HG03135 (cell line): ENCODE measurements around the gene DNASE2.
"Not testable (repeated sequence)": the region's sequence is repeated elsewhere in the genome, so short reads cannot be mapped to it uniquely, and the experiment has no call there.

Experiments
- ATAC-seq: cut with Tn5 transposase; IDR thresholded peaks from one replicate; pipeline ENCODE4 v1.9.1; 2021; ENCODE audit warnings: mild to moderate bottlenecking, moderate library complexity; ENCODE audit not compliant: unreplicated experiment

Gene DNASE2

GRCh38 chr19:12881172-12881808 lies at the start of gene DNASE2:
Gene DNASE2 (minus strand): TSS chr19:12881449. CDS start chr19:12881375, 74 bp downstream.
- peak; percentile 78 for ATAC-seq

- no peak for ATAC-seq
Measured at GRCh38 chr19:12930002-12930645, 48.9 kb upstream of the DNASE2 start.

GRCh38 chr19:12924621-12925310 lies 43.5 kb upstream of the DNASE2 start:
- ATAC-seq: no peak

GRCh38 chr19:12922959-12923358 lies 41.7 kb upstream of the DNASE2 start:
- ATAC-seq: no peak

- ATAC-seq: no peak
Measured at GRCh38 chr19:12921047-12921446, 39.8 kb upstream of the DNASE2 start.

GRCh38 chr19:12918253-12918652 lies 37.0 kb upstream of the DNASE2 start:
- no peak for ATAC-seq

- ATAC-seq: not testable (repeated sequence)
Measured at GRCh38 chr19:12915860-12916259, 34.6 kb upstream of the DNASE2 start.

- no peak for ATAC-seq
Measured at GRCh38 chr19:12913851-12914690, 32.8 kb upstream of the DNASE2 start.

- ATAC-seq: no peak
Measured at GRCh38 chr19:12913011-12913561, 31.8 kb upstream of the DNASE2 start.

- no peak for ATAC-seq
Measured at GRCh38 chr19:12912571-12912970, 31.3 kb upstream of the DNASE2 start.

- no peak for ATAC-seq
Measured at GRCh38 chr19:12907166-12907565, 25.9 kb upstream of the DNASE2 start.

- ATAC-seq: peak; percentile 80
Measured at GRCh38 chr19:12899891-12900518, 18.8 kb upstream of the DNASE2 start.

GRCh38 chr19:12896460-12896859 lies 15.2 kb upstream of the DNASE2 start:
- no peak for ATAC-seq

- ATAC-seq: no peak
Measured at GRCh38 chr19:12893582-12893981, 12.3 kb upstream of the DNASE2 start.

- ATAC-seq: no peak
Measured at GRCh38 chr19:12891553-12892021, 10.3 kb upstream of the DNASE2 start.

GRCh38 chr19:12890787-12891552 lies 9.7 kb upstream of the DNASE2 start, which contains the start of gene GCDH:
Gene GCDH (plus strand): TSS chr19:12891160. CDS start chr19:12891305, 145 bp downstream.
- ATAC-seq: peak; percentile 88

GRCh38 chr19:12890299-12890786 lies 9.1 kb upstream of the DNASE2 start:
- not testable (repeated sequence) for ATAC-seq

GRCh38 chr19:12888006-12888603 lies 6.9 kb upstream of the DNASE2 start:
- no peak for ATAC-seq
